IMR-90 (cell line): ENCODE data around the gene PRKG2. TPM values are rescaled to one million over a fixed set of nuclear protein-coding genes. Genes with fewer than 3 reads are reported as not detected.
A peak's percentile ranks its signal among the peaks of the same experiment; 100 is the strongest.

Experiments used
- ATAC-seq: fragments of 200-7000 bp; cut with Tn5 transposase; 2 replicates; pipeline ENCODE4 v1.9.1; 2020; ENCODE audit warnings: low read depth, mild to moderate bottlenecking, moderate library complexity
- BruUV-seq: library from RNA; stranded (reverse); fragments of 400-500 nt; replicated peaks from 2 replicates; lab custom pipeline; 2021; lab: Mats Ljungman, UMichigan
- CTCF ChIA-PET: fragments of 300-600 bp; formaldehyde crosslinking; extraction: SDS; loops from one replicate; lab custom pipeline; 2021; ENCODE audit warnings: antibody characterized with exemption; lab: Yijun Ruan, JAX
- POLR2A ChIA-PET: fragments of 300-600 bp; sonication (Branson Sonifier 250); formaldehyde crosslinking; loops from one replicate; lab custom pipeline; 2022; ENCODE audit warnings: antibody characterized with exemption; ENCODE audit not compliant: unreplicated experiment; lab: Charles Lee
- DNase-seq: peaks from one replicate; pipeline ENCODE4 v3.0.0; 2013
- H2AFZ ChIP-seq: replicated peaks from 2 replicates; pipeline ENCODE3; 2013; ENCODE audit warnings: low read length, mild to moderate bottlenecking; ENCODE audit not compliant: poor library complexity
- H2AK5ac ChIP-seq: 2 replicates; pipeline ENCODE4 v1.6.1; 2013; ENCODE audit warnings: low read depth, low read length, inconsistent platforms
- H2AK9ac ChIP-seq: replicated peaks from 2 replicates; pipeline ENCODE3; 2013; ENCODE audit warnings: mild to moderate bottlenecking, low read depth, low read length, moderate library complexity; ENCODE audit not compliant: poor library complexity
- H2BK120ac ChIP-seq: 2 replicates; pipeline ENCODE4 v1.6.1; 2013; ENCODE audit warnings: low read depth, low read length, inconsistent platforms
- H2BK15ac ChIP-seq: 3 replicates; pipeline ENCODE4 v1.6.1; 2013; ENCODE audit warnings: low read depth, low read length, inconsistent platforms
- H2BK20ac ChIP-seq: 2 replicates; pipeline ENCODE4 v1.6.1; 2013; ENCODE audit warnings: low read depth, mild to moderate bottlenecking, inconsistent platforms, low read length, moderate library complexity
- H2BK5ac ChIP-seq: 2 replicates; pipeline ENCODE4 v1.6.1; 2013; ENCODE audit warnings: mild to moderate bottlenecking, low read depth, low read length, inconsistent platforms; ENCODE audit not compliant: poor library complexity, severe bottlenecking
- H3K14ac ChIP-seq: replicated peaks from 2 replicates; pipeline ENCODE4 v1.6.1; 2013; ENCODE audit warnings: low read depth, low read length, inconsistent platforms
- H3K18ac ChIP-seq: 2 replicates; pipeline ENCODE4 v1.6.1; 2013; ENCODE audit warnings: low read depth, low read length, control low read depth
- H3K23ac ChIP-seq: 2 replicates; pipeline ENCODE4 v1.6.1; 2013; ENCODE audit warnings: low read depth, low read length, inconsistent platforms
- H3K27ac ChIP-seq: 2 replicates; pipeline ENCODE4 v1.5.1; 2013; ENCODE audit warnings: mild to moderate bottlenecking, control low read depth, low read length; ENCODE audit not compliant: insufficient read depth
- H3K27me3 ChIP-seq: 2 replicates; pipeline ENCODE4 v1.6.1; 2013; ENCODE audit warnings: low read length; ENCODE audit not compliant: control insufficient read depth, insufficient read depth
- H3K36me3 ChIP-seq: 2 replicates; pipeline ENCODE4 v1.6.1; 2013; ENCODE audit warnings: low read length, mixed read lengths; ENCODE audit not compliant: control insufficient read depth, insufficient read depth
- H3K4ac ChIP-seq: 2 replicates; pipeline ENCODE4 v1.6.1; 2013; ENCODE audit warnings: low read depth, low read length, inconsistent platforms
- H3K4me1 ChIP-seq: 2 replicates; pipeline ENCODE4 v1.6.1; 2013; ENCODE audit warnings: low read length, mixed read lengths; ENCODE audit not compliant: control insufficient read depth, insufficient read depth
- H3K4me2 ChIP-seq: 2 replicates; pipeline ENCODE4 v1.6.1; 2013; ENCODE audit warnings: low read depth, mild to moderate bottlenecking, control low read depth, low read length, moderate library complexity
- H3K4me3 ChIP-seq: 2 replicates; pipeline ENCODE4 v1.5.1; 2013; ENCODE audit warnings: low read depth, mild to moderate bottlenecking, control low read depth, low read length, moderate library complexity; ENCODE audit not compliant: insufficient read depth
- H3K56ac ChIP-seq: 2 replicates; pipeline ENCODE4 v1.6.1; 2013; ENCODE audit warnings: low read length, inconsistent platforms; ENCODE audit not compliant: insufficient read depth; ENCODE audit errors: extremely low read depth
- H3K79me1 ChIP-seq, 2 experiments: 2 replicates each; pipeline ENCODE4 v1.6.1; 2013; ENCODE audit warnings: low read length in 2 of 2, inconsistent platforms in 1 of 2, low read depth in 1 of 2
- H3K9ac ChIP-seq: 2 replicates; pipeline ENCODE4 v1.6.1; 2013; ENCODE audit warnings: low read depth, low read length, control low read depth
- H3K9me1 ChIP-seq: 2 replicates; pipeline ENCODE4 v1.6.1; 2013; ENCODE audit warnings: low read length, inconsistent platforms; ENCODE audit not compliant: insufficient read depth
- H3K9me3 ChIP-seq: 2 replicates; pipeline ENCODE4 v1.6.1; 2013; ENCODE audit warnings: low read length; ENCODE audit not compliant: control insufficient read depth, insufficient read depth
- H4K20me1 ChIP-seq: 2 replicates; pipeline ENCODE4 v1.6.1; 2013; ENCODE audit warnings: low read length, inconsistent platforms; ENCODE audit not compliant: insufficient read depth
- H4K5ac ChIP-seq: 2 replicates; pipeline ENCODE4 v1.6.1; 2013; ENCODE audit warnings: mild to moderate bottlenecking, low read depth, low read length, control low read depth
- H4K8ac ChIP-seq, 2 experiments: 2 replicates each; pipeline ENCODE4 v1.6.1; 2013; ENCODE audit warnings: low read depth in 2 of 2, low read length in 2 of 2, control low read depth in 1 of 2, inconsistent platforms in 1 of 2
- H4K91ac ChIP-seq: 2 replicates; pipeline ENCODE4 v1.6.1; 2013; ENCODE audit warnings: low read depth, low read length, inconsistent platforms; ENCODE audit not compliant: insufficient read depth
- BHLHE40 ChIP-seq: fragments of 150-350 bp; IDR thresholded peaks from 2 replicates; pipeline ENCODE4 v1.6.1; 2016; ENCODE audit warnings: mild to moderate bottlenecking, low read depth, low read length
- CEBPB ChIP-seq: IDR thresholded peaks from 2 replicates; pipeline ENCODE4 v1.6.1; 2012; ENCODE audit warnings: low read depth, low read length, improper control_type of control experiment
- CHD1 ChIP-seq: IDR thresholded peaks from 2 replicates; pipeline ENCODE4 v1.6.1; 2012; ENCODE audit warnings: low read depth, low read length, improper control_type of control experiment
- FOS ChIP-seq: fragments of 150-350 bp; IDR thresholded peaks from 2 replicates; pipeline ENCODE4 v1.6.1; 2016; ENCODE audit warnings: low read depth, low read length
- MAFK ChIP-seq: IDR thresholded peaks from 2 replicates; pipeline ENCODE4 v1.6.1; 2012; ENCODE audit warnings: low read depth, low read length, improper control_type of control experiment
- MAZ ChIP-seq: IDR thresholded peaks from 2 replicates; pipeline ENCODE4 v1.6.1; 2012; ENCODE audit warnings: low read depth, mild to moderate bottlenecking, low read length, improper control_type of control experiment, moderate library complexity, borderline replicate concordance
- MXI1 ChIP-seq: IDR thresholded peaks from 2 replicates; pipeline ENCODE4 v1.6.1; 2012; ENCODE audit warnings: low read depth, mild to moderate bottlenecking, low read length, moderate library complexity, borderline replicate concordance
- NFE2L2 ChIP-seq: fragments of 150-350 bp; IDR thresholded peaks from 2 replicates; pipeline ENCODE4 v1.6.1; 2016; ENCODE audit warnings: low read depth, mild to moderate bottlenecking, low read length
- RAD21 ChIP-seq: IDR thresholded peaks from 2 replicates; pipeline ENCODE4 v1.6.1; 2012; ENCODE audit warnings: low read length, improper control_type of control experiment
- RCOR1 ChIP-seq: IDR thresholded peaks from 2 replicates; pipeline ENCODE4 v1.6.1; 2012; ENCODE audit warnings: mild to moderate bottlenecking, low read length, improper control_type of control experiment; ENCODE audit not compliant: insufficient replicate concordance
- RFX5 ChIP-seq: IDR thresholded peaks from 2 replicates; pipeline ENCODE4 v1.8.0; 2012; ENCODE audit warnings: low read depth, mild to moderate bottlenecking, low read length, moderate library complexity
- SMC3 ChIP-seq: fragments of 150-350 bp; IDR thresholded peaks from 2 replicates; pipeline ENCODE4 v1.6.1; 2016; ENCODE audit warnings: low read depth, mild to moderate bottlenecking, antibody characterized with exemption, low read length, moderate library complexity
- WGBS, 2 experiments: methylation state at CpG; one replicate each; pipeline versions ENCODE4 v1.1.5 to v1.1.7; 2013; ENCODE audit warnings: missing lambda C conversion rate in 2 of 2; ENCODE audit not compliant: insufficient read length in 1 of 2; ENCODE audit errors: extremely low coverage in 2 of 2; 5-methylcytosine and 5-hydroxymethylcytosine counted together
- dilution Hi-C: fragments of 300-500 bp; cut with HindIII; formaldehyde crosslinking; loops from one replicate; pipeline ENCODE4 v1.14.3; 2018; ENCODE audit warnings: low sequenced_read_pairs; ENCODE audit not compliant: unreplicated experiment
- in situ Hi-C: fragments of 300-500 bp; cut with MboI; formaldehyde crosslinking; loops from 3 replicates; pipeline ENCODE4 v1.14.3; 2019; ENCODE audit warnings: low sequenced_read_pairs, inconsistent platforms, mixed read lengths
- intact Hi-C: fragments of 100-400 bp; cut with micrococcal nuclease; formaldehyde crosslinking; loops from 2 replicates; pipeline ENCODE4 v1.10.0; 2022
- polyA plus RNA-seq, 3 experiments: library from polyadenylated mRNA; depleted of rRNA; stranded (reverse); fragments of >200 nt; gene quantifications; 2 replicates each; pipeline ENCODE4 v1.2.3, GENCODE V29; 2012; ENCODE audit warnings: low replicate concordance in 1 of 3
- total RNA-seq: library from RNA; depleted of rRNA; stranded (reverse); fragments of >200 nt; gene quantifications from 2 replicates; pipeline ENCODE4 v1.2.3, GENCODE V29; 2012
- TF ChIP-seq, protein P1 (sequence below): fragments of 150-350 bp; IDR thresholded peaks from 2 replicates; pipeline ENCODE4 v1.6.1; 2016; ENCODE audit warnings: low read depth, mild to moderate bottlenecking, low read length, moderate library complexity, borderline replicate concordance
- TF ChIP-seq, protein P2 (sequence below): fragments of 150-350 bp; IDR thresholded peaks from 2 replicates; pipeline ENCODE4 v1.6.1; 2017; ENCODE audit warnings: mild to moderate bottlenecking, antibody characterized with exemption, low read length, low read depth
- TF ChIP-seq, protein P3 (sequence below): conservative IDR thresholded peaks from 2 replicates; pipeline ENCODE4 v1.5.1; 2012; ENCODE audit warnings: mild to moderate bottlenecking, low read depth, low read length, improper control_type of control experiment

PRKG2 gene
- total and polyA plus RNA-seq, 2 of the 4 experiments (the other 2 are of a cell fraction), result 0.44 to 2.0 TPM

DNA sequence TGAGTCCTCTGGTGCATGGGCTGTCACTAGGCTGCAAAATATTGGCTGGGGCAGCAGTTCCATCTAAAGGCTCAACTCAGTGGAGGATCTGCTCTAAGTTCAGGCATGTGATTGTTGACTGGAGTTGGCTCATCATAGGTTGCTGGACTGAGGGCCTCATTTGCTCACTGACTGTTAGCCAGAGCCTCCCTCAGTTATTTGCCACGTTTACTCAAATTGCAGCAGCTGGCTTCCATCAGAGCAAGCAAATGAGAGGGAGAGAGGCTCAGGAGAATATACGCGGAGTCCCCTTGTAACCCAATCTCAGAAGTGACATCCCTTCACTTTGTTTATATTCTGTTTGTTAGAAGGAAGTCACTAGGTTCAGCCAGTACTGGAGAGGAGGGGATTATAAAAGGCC lies 130.4 kb downstream of the PRKG2 start:
- Histone ChIP-seq H4K5ac (no peak overlapping the region), H3K4me1 (peaks cover 2% of the 10 kb centered on the region; the same call in 1 of the 2 replicates), H2AK5ac (no peak overlapping the region), H3K27ac (no peak overlapping the region), H3K14ac (no peak overlapping the region), H3K23ac (no peak overlapping the region), H3K4ac (no peak overlapping the region), H3K4me2 (no peak overlapping the region), H4K8ac (0 out of 4 replicates have a peak overlapping the region, but pooled peaks of 1 of the 2 experiments have one; percentile 12), H3K9me1 (no peaks in the 10 kb centered on the region), H3K9me3 (no peaks in the 10 kb centered on the region), H2BK15ac (no peak overlapping the region), H3K27me3 (no peaks in the 10 kb centered on the region), H3K36me3 (no peaks in the 10 kb centered on the region), H3K4me3 (no peak overlapping the region), H3K18ac (no peak overlapping the region), H2BK5ac (no peak overlapping the region), H3K9ac (no peak overlapping the region), H4K20me1 (no peaks in the 10 kb centered on the region), H4K91ac (no peak overlapping the region), H3K56ac (no peak overlapping the region), H2AFZ (no peak overlapping the region), H2AK9ac (no peak overlapping the region), H2BK20ac (0 out of 2 replicates have a peak overlapping the region, but pooled peaks have one; percentile 8), H2BK120ac (no peak overlapping the region), H3K79me1 (no peaks in the 10 kb centered on the region)
- no CpG with 5 or more reads among the region's 3 CpGs for WGBS, 2 experiments
- ChIA-PET POLR2A (no interaction called here), CTCF (interaction anchor here (1.3 to 1.5 kb wide), 2 partner anchors 14 to 267 kb away, joined by 4 to 6 read pairs; no protein-coding TSS in a partner anchor)
- intact Hi-C loops (no loop called here), in situ Hi-C loops (no loop called here), dilution Hi-C loops (no loop called here)
- ATAC-seq (peak; percentile 82), DNase-seq (peak; percentile 42)
- no TSS peak for BruUV-seq
- TF ChIP-seq MAFK, result no peak
- no peak for TF ChIP-seq MXI1
- TF ChIP-seq CEBPB, result no peak
- no peak for TF ChIP-seq RCOR1
- no peak for TF ChIP-seq MAZ
- no peak for TF ChIP-seq SMC3
- TF ChIP-seq CHD1, result no peak
- TF ChIP-seq NFE2L2, result no peak
- TF ChIP-seq, protein P1, sequence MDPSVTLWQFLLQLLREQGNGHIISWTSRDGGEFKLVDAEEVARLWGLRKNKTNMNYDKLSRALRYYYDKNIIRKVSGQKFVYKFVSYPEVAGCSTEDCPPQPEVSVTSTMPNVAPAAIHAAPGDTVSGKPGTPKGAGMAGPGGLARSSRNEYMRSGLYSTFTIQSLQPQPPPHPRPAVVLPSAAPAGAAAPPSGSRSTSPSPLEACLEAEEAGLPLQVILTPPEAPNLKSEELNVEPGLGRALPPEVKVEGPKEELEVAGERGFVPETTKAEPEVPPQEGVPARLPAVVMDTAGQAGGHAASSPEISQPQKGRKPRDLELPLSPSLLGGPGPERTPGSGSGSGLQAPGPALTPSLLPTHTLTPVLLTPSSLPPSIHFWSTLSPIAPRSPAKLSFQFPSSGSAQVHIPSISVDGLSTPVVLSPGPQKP, result no peak
- TF ChIP-seq RFX5, result no peak
- TF ChIP-seq, protein P2, sequence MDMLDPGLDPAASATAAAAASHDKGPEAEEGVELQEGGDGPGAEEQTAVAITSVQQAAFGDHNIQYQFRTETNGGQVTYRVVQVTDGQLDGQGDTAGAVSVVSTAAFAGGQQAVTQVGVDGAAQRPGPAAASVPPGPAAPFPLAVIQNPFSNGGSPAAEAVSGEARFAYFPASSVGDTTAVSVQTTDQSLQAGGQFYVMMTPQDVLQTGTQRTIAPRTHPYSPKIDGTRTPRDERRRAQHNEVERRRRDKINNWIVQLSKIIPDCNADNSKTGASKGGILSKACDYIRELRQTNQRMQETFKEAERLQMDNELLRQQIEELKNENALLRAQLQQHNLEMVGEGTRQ, result no peak
- TF ChIP-seq BHLHE40, result no peak
- TF ChIP-seq RAD21, result no peak
- no peak for TF ChIP-seq FOS
- TF ChIP-seq, protein P3, sequence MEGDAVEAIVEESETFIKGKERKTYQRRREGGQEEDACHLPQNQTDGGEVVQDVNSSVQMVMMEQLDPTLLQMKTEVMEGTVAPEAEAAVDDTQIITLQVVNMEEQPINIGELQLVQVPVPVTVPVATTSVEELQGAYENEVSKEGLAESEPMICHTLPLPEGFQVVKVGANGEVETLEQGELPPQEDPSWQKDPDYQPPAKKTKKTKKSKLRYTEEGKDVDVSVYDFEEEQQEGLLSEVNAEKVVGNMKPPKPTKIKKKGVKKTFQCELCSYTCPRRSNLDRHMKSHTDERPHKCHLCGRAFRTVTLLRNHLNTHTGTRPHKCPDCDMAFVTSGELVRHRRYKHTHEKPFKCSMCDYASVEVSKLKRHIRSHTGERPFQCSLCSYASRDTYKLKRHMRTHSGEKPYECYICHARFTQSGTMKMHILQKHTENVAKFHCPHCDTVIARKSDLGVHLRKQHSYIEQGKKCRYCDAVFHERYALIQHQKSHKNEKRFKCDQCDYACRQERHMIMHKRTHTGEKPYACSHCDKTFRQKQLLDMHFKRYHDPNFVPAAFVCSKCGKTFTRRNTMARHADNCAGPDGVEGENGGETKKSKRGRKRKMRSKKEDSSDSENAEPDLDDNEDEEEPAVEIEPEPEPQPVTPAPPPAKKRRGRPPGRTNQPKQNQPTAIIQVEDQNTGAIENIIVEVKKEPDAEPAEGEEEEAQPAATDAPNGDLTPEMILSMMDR, result no peak
